Lower lobe of right lung (tissue), 2 donors: ENCODE measurements around the gene COX6A1. TPM values are rescaled to one million over a fixed set of nuclear protein-coding genes. Genes with fewer than 3 reads are reported as not detected.

ENCODE experiments used
- ATAC-seq, 2 donors: fragments of 200-7000 bp; cut with Tn5 transposase; one replicate each; pipeline ENCODE4 v1.9.1; 2020 to 2022; ENCODE audit warnings: mild to moderate bottlenecking in 2 of 2, moderate library complexity in 2 of 2
- DNase-seq: peaks from one replicate; pipeline ENCODE4 v3.0.0-alpha.2; 2020
- H3K27ac ChIP-seq: fragments of 200-600 bp; one replicate; pipeline ENCODE4 v1.8.0; 2022
- H3K27me3 ChIP-seq: fragments of 200-600 bp; one replicate; pipeline ENCODE4 v1.8.0; 2022; ENCODE audit warnings: low read depth
- H3K36me3 ChIP-seq: fragments of 200-600 bp; one replicate; pipeline ENCODE4 v1.8.0; 2022; ENCODE audit warnings: mild to moderate bottlenecking
- H3K4me1 ChIP-seq: fragments of 200-600 bp; one replicate; pipeline ENCODE4 v1.8.0; 2022
- H3K4me3 ChIP-seq: fragments of 200-600 bp; one replicate; pipeline ENCODE4 v1.8.0; 2022; ENCODE audit warnings: mild to moderate bottlenecking
- H3K9me3 ChIP-seq: fragments of 200-600 bp; one replicate; pipeline ENCODE4 v1.8.0; 2022
- intact Hi-C: fragments of 100-400 bp; cut with DNase I; formaldehyde crosslinking; loops from one replicate; pipeline ENCODE4 v1.11.0; 2022
- total RNA-seq: library from RNA; stranded (reverse); fragmentation: NEBNext Ultra II Directional; extraction: Animal tissue kit (Norgen Biotek cat#: 25700); gene quantifications from one replicate; pipeline ENCODE4 v1.2.1, GENCODE V29; 2021
- TF ChIP-seq, protein P1 (sequence below): fragments of 200-600 bp; IDR thresholded peaks from one replicate; pipeline ENCODE4 v1.8.0; 2022; ENCODE audit warnings: antibody characterized with exemption, mild to moderate bottlenecking
- donor health status: DM: no; HTN: yes; CAD: no; lungs with severe emphysema.

The COX6A1 gene
- total RNA-seq, 1 donor from 2014 or later = 263 TPM

DNA sequence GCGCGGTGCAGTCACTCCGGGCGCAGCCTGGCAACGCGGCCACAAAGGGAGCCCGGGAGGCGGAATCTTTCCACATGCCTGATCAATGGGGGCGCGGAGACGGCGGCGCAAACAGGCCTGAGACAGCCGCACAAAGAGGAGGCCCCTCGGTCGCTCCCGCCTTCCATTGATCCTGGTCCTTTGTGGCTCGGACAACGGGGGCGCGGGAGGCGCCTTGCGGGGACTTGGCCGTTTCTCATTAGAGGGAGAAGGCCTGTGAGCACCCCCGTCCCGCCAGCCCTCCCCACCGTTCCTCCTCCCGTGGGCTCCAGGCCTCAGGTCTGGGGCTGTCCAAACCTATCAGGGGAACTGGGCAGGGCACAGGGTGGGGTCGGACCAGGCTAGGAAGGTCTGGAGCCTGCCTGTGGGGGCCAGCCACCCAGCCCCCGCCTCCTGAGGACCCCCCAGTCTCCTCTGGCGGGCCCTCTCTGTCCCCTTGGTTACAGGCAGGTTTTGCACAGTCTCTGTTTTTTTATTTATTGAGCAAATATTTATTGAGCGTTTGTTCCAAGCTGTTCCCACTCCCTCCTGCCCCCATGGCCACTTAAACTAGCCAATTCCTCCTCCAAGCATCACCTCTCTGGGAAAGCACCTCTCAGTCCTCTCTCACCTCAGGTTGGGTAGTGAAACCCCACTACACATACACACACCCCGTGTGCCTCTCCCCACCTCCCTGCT lies 39.9 kb upstream of the COX6A1 start:
- H3K4me3 ChIP-seq = no peak overlapping the region
- no peak for DNase-seq
- intact Hi-C loops = no loop called here
- ATAC-seq = peak; percentile 24 to 38
- no peaks in the 10 kb centered on the region for H3K36me3 ChIP-seq
- TF ChIP-seq, protein P1, sequence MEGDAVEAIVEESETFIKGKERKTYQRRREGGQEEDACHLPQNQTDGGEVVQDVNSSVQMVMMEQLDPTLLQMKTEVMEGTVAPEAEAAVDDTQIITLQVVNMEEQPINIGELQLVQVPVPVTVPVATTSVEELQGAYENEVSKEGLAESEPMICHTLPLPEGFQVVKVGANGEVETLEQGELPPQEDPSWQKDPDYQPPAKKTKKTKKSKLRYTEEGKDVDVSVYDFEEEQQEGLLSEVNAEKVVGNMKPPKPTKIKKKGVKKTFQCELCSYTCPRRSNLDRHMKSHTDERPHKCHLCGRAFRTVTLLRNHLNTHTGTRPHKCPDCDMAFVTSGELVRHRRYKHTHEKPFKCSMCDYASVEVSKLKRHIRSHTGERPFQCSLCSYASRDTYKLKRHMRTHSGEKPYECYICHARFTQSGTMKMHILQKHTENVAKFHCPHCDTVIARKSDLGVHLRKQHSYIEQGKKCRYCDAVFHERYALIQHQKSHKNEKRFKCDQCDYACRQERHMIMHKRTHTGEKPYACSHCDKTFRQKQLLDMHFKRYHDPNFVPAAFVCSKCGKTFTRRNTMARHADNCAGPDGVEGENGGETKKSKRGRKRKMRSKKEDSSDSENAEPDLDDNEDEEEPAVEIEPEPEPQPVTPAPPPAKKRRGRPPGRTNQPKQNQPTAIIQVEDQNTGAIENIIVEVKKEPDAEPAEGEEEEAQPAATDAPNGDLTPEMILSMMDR = no peak
- H3K4me1 ChIP-seq = no peaks in the 10 kb centered on the region
- peaks cover 33% of the 10 kb centered on the region for H3K27me3 ChIP-seq
- no peaks in the 10 kb centered on the region for H3K9me3 ChIP-seq
- H3K27ac ChIP-seq = no peak overlapping the region

DNA sequence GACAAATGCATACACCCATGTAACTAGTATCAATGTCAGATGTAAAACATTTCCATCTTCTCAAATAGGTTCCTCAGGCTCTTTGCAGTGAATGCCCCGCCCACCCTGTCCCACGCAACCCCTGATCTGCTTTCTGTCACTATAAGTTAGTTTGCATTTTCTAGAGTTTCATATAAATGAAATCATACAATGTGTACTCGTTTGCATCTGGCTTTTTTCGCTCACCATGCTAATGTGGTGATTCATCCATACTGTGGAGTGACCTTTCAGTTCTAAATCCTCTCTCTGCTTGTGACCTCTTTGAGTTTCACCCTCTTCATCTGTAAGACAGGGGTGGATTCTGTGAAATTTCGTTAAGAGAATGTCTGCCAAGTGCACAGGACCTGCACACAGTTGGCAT lies 38.4 kb upstream of the COX6A1 start:
- intact Hi-C loops = no loop called here
- Histone ChIP-seq H3K9me3 (no peaks in the 10 kb centered on the region), H3K27me3 (peaks cover 25% of the 10 kb centered on the region), H3K4me3 (no peak overlapping the region), H3K36me3 (no peaks in the 10 kb centered on the region), H3K27ac (no peak overlapping the region), H3K4me1 (no peaks in the 10 kb centered on the region)
- ATAC-seq = no peak
- no peak for DNase-seq
- TF ChIP-seq, protein P1 = no peak

DNA sequence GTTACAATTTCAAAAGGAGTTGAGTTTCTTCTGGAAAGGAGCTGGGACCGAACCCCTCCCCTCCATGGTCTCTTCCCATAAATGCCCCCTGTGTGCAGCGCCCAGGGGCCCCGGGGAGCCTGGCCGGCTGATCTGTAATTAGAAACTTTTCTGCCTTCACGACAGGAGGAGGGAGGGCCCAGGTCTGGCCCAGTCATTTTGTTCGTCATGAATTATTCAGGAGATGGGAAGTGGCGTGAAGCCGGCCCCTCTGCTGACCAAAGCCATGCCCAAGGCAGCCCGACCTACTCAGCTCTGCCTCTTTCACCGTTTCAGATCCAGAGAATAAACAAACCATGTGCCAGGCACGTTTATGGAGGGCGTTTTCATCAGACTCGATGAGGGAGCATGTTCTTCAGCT lies 35.7 kb upstream of the COX6A1 start:
- Histone ChIP-seq H3K9me3 (no peaks in the 10 kb centered on the region), H3K4me3 (no peak overlapping the region), H3K36me3 (no peaks in the 10 kb centered on the region), H3K27me3 (peaks cover 8% of the 10 kb centered on the region), H3K27ac (no peak overlapping the region), H3K4me1 (no peaks in the 10 kb centered on the region)
- intact Hi-C loops = no loop called here
- ATAC-seq (no peak), DNase-seq (no peak)
- TF ChIP-seq, protein P1 = no peak

DNA sequence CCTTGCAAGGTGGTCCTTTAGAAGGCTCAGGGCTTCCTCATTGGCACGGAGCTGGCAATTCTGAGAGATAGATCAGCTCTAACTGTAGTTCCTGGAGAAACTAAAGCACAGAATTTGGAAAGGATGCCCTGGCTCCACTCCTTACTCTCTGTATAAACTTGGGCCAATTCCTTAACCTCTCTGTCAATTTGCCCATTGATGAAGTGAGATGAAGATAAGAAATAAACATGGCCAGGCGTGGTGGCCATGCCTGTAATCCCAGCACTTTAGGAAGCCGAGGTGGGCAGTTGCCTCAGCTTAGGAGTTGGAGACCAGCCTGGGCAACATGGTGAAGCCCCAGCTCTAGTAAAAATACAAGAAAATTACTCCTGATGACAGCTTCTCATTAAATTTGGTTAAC lies 34.0 kb upstream of the COX6A1 start:
- no peak overlapping the region for H3K4me3 ChIP-seq
- no peaks in the 10 kb centered on the region for H3K27me3 ChIP-seq
- intact Hi-C loops = no loop called here
- ATAC-seq = no peak
- TF ChIP-seq, protein P1 = no peak
- no peak for DNase-seq
- no peaks in the 10 kb centered on the region for H3K4me1 ChIP-seq
- no peak overlapping the region for H3K27ac ChIP-seq
- no peaks in the 10 kb centered on the region for H3K36me3 ChIP-seq
- no peaks in the 10 kb centered on the region for H3K9me3 ChIP-seq

DNA sequence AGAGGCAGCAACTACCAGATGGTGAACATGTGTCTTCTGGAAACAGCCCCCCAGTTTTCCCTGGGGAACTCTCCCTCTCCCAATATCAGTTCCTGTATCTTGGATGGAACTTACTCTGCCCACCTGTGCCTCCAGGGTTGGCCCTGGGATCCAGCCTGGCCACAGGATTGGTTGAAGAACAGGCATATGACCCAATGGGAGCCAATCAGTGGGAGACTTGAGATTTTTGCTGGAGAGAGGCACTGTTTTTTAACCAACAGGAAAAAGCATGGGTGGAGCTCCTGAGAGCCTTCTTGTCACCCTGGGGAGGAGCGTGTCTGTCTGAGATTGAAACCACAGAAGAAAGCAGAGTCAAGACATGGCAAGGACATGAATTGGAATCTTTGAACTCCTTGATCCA lies 33.6 kb upstream of the COX6A1 start:
- no peak for ATAC-seq
- Histone ChIP-seq H3K27me3 (no peaks in the 10 kb centered on the region), H3K4me3 (no peak overlapping the region), H3K27ac (no peak overlapping the region), H3K36me3 (no peaks in the 10 kb centered on the region), H3K4me1 (no peaks in the 10 kb centered on the region), H3K9me3 (no peaks in the 10 kb centered on the region)
- TF ChIP-seq, protein P1 = no peak
- DNase-seq = no peak
- intact Hi-C loops = no loop called here
